Uterus (tissue), 4 donors: ENCODE data around the gene CHST15. TPM values are rescaled to one million over a fixed set of nuclear protein-coding genes. Genes with fewer than 3 reads are reported as not detected.

Experiments used
- DNase-seq, 2 donors: peaks; one replicate each; pipeline ENCODE4 v3.0.0-alpha.2; 2019 to 2020
- H3K27ac ChIP-seq, 2 donors: fragments of 200-600 bp; sonication (generic); 1 replicate in 1 of 2; 2 replicates in 1 of 2; pipeline ENCODE4 v1.5.1; 2016 to 2018
- H3K27me3 ChIP-seq, 2 donors: fragments of 200-600 bp; sonication (generic); one replicate each; pipeline ENCODE4 v1.5.1; 2018 to 2019; ENCODE audit warnings: control low read depth in 1 of 2
- H3K36me3 ChIP-seq, 2 donors: fragments of 200-600 bp; sonication (generic); one replicate each; pipeline ENCODE4 v1.5.1; 2019; ENCODE audit warnings: control low read depth in 1 of 2
- H3K4me1 ChIP-seq, 2 donors: fragments of 200-600 bp; sonication (generic); one replicate each; pipeline ENCODE4 v1.5.1; 2018 to 2019; ENCODE audit warnings: control low read depth in 1 of 2
- H3K4me3 ChIP-seq, 2 donors: fragments of 200-600 bp; sonication (generic); 1 replicate in 1 of 2; 2 replicates in 1 of 2; pipeline ENCODE4 v1.5.1; 2018 to 2019; ENCODE audit warnings: mild to moderate bottlenecking in 1 of 2
- H3K9me3 ChIP-seq, 2 donors: fragments of 200-600 bp; sonication (generic); one replicate each; pipeline ENCODE4 v1.5.1; 2019; ENCODE audit warnings: control low read depth in 1 of 2
- POLR2A ChIP-seq, 2 donors: fragments of 450-650 bp; IDR thresholded peaks; one replicate each; pipeline ENCODE4 v1.6.1; 2016; ENCODE audit warnings: antibody characterized with exemption in 2 of 2, mild to moderate bottlenecking in 1 of 2, moderate library complexity in 1 of 2
- intact Hi-C: fragments of 100-400 bp; cut with DNase I; formaldehyde crosslinking; loops from one replicate; pipeline ENCODE4 v1.15.1; 2023; ENCODE audit warnings: low total_unique reads
- total RNA-seq, 4 donors: library from RNA; depleted of rRNA in 3 of 4; stranded (reverse); fragments of >200 nt in 3 of 4; gene quantifications; one replicate each; pipeline versions ENCODE4 v1.1.0 to v1.2.4, GENCODE V29; 2014 to 2023
- TF ChIP-seq, protein P1 (sequence below), 4 experiments: fragments of 200-600 bp in 2 of 4; fragments of 450-650 bp in 2 of 4; sonication (generic) in 2 of 4; IDR thresholded peaks; one replicate each; pipeline ENCODE4 v1.5.1; 2016 to 2019; ENCODE audit warnings: antibody characterized with exemption in 4 of 4, mild to moderate bottlenecking in 2 of 4, moderate library complexity in 1 of 4
- donor health status: DM: yes; HTN: yes; CAD: no.

The CHST15 gene
- total RNA-seq, 4 donors from 2014 or later: 9.7 to 28.5 (median 17.8) TPM

DNA sequence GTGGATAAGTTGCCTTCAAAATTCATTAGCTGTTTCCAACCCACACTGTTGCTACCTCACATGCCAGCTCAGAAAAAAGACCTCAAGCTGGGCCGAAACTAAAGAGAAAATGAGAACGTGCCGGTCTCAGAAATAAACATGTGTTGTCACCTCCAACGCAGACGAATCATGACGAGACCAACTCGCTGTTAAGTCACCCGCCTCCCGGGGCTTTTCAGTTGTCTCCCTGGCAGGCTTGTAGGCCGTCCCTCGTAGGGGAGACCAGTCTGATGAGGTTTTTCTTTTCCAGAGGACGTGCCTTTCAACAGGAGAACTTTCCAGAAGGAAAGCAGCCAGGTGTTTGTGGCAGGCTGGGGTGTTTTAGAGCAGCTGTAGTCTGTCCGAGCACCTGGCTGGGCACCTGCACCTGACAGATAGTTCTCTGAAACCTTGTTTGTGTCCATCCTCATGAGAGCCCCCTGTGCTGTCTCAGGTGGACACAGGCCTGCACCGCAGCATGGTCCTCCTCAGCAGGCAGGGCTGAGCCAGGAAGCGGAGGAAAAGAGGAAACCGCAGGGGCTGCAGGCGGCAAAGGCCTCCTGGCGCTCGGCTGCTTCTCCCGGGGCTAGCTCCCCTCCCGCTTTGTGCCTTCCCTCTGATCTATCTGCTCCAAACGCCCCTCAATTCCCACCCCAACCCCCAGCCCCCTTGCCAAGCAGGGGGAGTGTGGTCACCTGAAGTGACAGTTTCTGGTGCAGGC is 78.8 kb downstream of the CHST15 start:
- intact Hi-C loops: no loop called here
- no peaks in the 10 kb centered on the region for H3K9me3 ChIP-seq
- no peaks in the 10 kb centered on the region for H3K36me3 ChIP-seq
- DNase-seq: no peak
- TF ChIP-seq, protein P1, sequence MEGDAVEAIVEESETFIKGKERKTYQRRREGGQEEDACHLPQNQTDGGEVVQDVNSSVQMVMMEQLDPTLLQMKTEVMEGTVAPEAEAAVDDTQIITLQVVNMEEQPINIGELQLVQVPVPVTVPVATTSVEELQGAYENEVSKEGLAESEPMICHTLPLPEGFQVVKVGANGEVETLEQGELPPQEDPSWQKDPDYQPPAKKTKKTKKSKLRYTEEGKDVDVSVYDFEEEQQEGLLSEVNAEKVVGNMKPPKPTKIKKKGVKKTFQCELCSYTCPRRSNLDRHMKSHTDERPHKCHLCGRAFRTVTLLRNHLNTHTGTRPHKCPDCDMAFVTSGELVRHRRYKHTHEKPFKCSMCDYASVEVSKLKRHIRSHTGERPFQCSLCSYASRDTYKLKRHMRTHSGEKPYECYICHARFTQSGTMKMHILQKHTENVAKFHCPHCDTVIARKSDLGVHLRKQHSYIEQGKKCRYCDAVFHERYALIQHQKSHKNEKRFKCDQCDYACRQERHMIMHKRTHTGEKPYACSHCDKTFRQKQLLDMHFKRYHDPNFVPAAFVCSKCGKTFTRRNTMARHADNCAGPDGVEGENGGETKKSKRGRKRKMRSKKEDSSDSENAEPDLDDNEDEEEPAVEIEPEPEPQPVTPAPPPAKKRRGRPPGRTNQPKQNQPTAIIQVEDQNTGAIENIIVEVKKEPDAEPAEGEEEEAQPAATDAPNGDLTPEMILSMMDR (IDR thresholded peaks at IDR 0.05): no peak
- TF ChIP-seq POLR2A (IDR thresholded peaks at IDR 0.05): no peak
- no peak overlapping the region for H3K27ac ChIP-seq
- no peaks in the 10 kb centered on the region for H3K27me3 ChIP-seq
- no peak overlapping the region for H3K4me3 ChIP-seq
- no peaks in the 10 kb centered on the region for H3K4me1 ChIP-seq

DNA sequence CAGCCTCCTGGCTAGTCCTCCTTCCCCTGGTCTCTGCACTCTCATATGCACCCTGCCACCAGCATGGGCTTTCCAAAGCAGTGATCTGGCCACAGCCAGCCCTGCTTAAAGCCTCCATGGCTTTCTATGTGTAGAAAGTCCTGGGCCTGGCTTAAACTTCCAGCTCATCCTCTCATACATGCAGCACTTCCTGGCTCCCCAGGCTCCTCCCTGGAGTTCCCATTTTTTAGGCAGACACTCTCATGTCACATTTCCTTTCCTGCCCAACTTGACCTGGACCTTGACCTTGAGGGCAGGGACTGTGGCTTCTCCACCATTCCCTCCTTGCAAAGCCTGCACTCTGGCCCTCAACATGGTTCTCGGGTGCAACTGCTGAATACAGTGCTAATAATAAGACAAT is 79.5 kb downstream of the CHST15 start:
- TF ChIP-seq, protein P1 (IDR thresholded peaks at IDR 0.05): no peak
- TF ChIP-seq POLR2A (IDR thresholded peaks at IDR 0.05): no peak
- Histone ChIP-seq H3K9me3 (no peaks in the 10 kb centered on the region), H3K27me3 (no peaks in the 10 kb centered on the region), H3K4me3 (no peak overlapping the region), H3K36me3 (no peaks in the 10 kb centered on the region), H3K4me1 (no peaks in the 10 kb centered on the region), H3K27ac (no peak overlapping the region)
- DNase-seq: no peak
- intact Hi-C loops: no loop called here

DNA sequence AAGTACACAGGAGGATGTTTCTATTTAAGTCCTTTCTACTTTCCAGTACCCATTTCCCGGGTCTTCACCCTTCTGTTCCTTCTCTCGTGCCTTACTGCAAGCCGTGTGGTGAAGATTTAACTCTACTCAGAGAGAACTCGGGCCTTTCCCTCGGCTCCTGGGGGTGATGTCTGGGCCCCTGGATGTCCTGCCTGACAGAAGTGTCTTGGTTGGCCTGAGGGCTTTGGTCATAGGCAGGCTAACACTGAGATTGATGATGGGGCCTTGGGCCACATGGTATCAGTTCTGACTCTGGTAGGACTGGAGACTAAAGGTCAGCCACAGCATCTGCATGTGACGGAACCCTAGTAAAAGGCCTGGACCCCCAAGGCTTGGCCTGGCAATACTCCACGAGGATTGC is 80.4 kb downstream of the CHST15 start:
- no peaks in the 10 kb centered on the region for H3K27me3 ChIP-seq
- no peak for DNase-seq
- H3K4me1 ChIP-seq: no peaks in the 10 kb centered on the region
- intact Hi-C loops: no loop called here
- no peak overlapping the region for H3K4me3 ChIP-seq
- H3K27ac ChIP-seq: no peak overlapping the region
- TF ChIP-seq, protein P1 (IDR thresholded peaks at IDR 0.05): no peak
- no peak for TF ChIP-seq POLR2A (IDR thresholded peaks at IDR 0.05)
- no peaks in the 10 kb centered on the region for H3K9me3 ChIP-seq
- no peaks in the 10 kb centered on the region for H3K36me3 ChIP-seq

DNA sequence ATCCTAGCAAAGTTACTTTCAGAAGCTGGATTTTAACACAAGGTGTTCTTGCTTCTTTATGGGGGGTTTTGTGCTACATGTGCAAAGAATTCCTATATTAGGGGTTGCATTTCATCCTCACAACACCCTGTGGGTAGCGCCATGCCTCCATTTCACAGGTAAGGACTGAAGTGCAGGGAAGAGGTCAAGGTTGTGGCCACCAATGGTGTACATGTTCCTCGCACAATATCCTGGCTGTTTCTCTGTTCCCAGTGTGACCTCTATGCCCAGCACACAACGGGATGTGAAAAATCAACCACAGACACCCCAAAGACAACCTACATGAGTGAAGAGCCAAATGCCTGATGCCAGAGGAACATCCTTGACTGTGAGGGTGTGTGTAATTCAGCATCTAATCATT is 80.8 kb downstream of the CHST15 start:
- TF ChIP-seq, protein P1 (IDR thresholded peaks at IDR 0.05): no peak
- TF ChIP-seq POLR2A (IDR thresholded peaks at IDR 0.05): no peak
- H3K27me3 ChIP-seq: no peaks in the 10 kb centered on the region
- H3K4me1 ChIP-seq: no peaks in the 10 kb centered on the region
- no peak overlapping the region for H3K4me3 ChIP-seq
- no peak overlapping the region for H3K27ac ChIP-seq
- no peak for DNase-seq
- intact Hi-C loops: no loop called here
- no peaks in the 10 kb centered on the region for H3K36me3 ChIP-seq
- no peaks in the 10 kb centered on the region for H3K9me3 ChIP-seq

DNA sequence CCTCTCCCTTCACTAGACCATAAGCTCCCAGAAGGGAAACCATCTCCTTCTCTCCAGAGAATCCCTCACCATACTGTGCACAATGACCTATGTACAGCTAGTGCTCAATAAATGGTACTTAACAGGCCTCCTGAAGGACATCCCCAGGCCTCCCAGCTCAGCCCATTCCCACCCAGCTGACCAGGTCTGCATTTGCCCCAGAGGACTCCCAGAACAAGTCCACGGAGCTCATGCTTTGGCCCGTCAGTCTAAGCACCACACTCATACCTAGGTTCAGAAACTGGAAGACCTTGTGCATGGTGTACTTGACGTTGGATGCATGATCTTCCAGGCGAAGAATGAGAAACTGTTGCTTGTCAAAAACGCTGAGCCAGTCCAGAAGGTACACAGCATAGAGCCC is 81.3 kb downstream of the CHST15 start:
- Histone ChIP-seq H3K36me3 (no peaks in the 10 kb centered on the region), H3K27ac (no peak overlapping the region), H3K4me3 (no peak overlapping the region), H3K27me3 (no peaks in the 10 kb centered on the region), H3K4me1 (no peaks in the 10 kb centered on the region), H3K9me3 (no peaks in the 10 kb centered on the region)
- TF ChIP-seq POLR2A (IDR thresholded peaks at IDR 0.05): no peak
- TF ChIP-seq, protein P1 (IDR thresholded peaks at IDR 0.05): no peak
- no peak for DNase-seq
- intact Hi-C loops: no loop called here
